VCaP (cell line): ENCODE results near the gene MLLT6.
A peak's percentile ranks its signal among the peaks of the same experiment; 100 is the strongest.

Experiments
- H3K27ac ChIP-seq: fragments of 450-650 bp; 2 replicates; pipeline ENCODE4 v1.5.1; 2017
- CTCF ChIP-seq: fragments of 450-650 bp; conservative IDR thresholded peaks from 2 replicates; pipeline ENCODE4 v1.5.1; 2017; ENCODE audit warnings: mild to moderate bottlenecking, moderate library complexity

Gene MLLT6

GRCh38 chr17:38749223-38750043 lies 44.4 kb downstream of the MLLT6 start:
- no peak for TF ChIP-seq CTCF
- peak overlapping the region; percentile 92 for H3K27ac ChIP-seq

- TF ChIP-seq CTCF, result no peak
- H3K27ac ChIP-seq, result peak overlapping the region; percentile 92
These were observed 44.9 kb downstream of the MLLT6 start for GRCh38 chr17:38750044-38750311.

- no peak for TF ChIP-seq CTCF
- peak overlapping the region; percentile 92 for H3K27ac ChIP-seq
These were observed 45.4 kb downstream of the MLLT6 start for GRCh38 chr17:38750312-38751121.

- peak overlapping the region; percentile 92 for H3K27ac ChIP-seq
- no peak for TF ChIP-seq CTCF
These were observed 46.2 kb downstream of the MLLT6 start for GRCh38 chr17:38751144-38751807.

- H3K27ac ChIP-seq, result peak overlapping the region; percentile 92
- no peak for TF ChIP-seq CTCF
These were observed 46.8 kb downstream of the MLLT6 start for GRCh38 chr17:38751808-38752307.

GRCh38 chr17:38752308-38753070 lies 47.4 kb downstream of the MLLT6 start, which contains the start of gene PSMB3:
TSS of gene PSMB3 (plus strand) at chr17:38752741. CDS start at chr17:38752827, 86 bp downstream.
- TF ChIP-seq CTCF, result no peak
- H3K27ac ChIP-seq, result peak within 1 kb of the TSS; percentile 92
